ENCODE measurements around the gene ANKMY2.

DNA sequence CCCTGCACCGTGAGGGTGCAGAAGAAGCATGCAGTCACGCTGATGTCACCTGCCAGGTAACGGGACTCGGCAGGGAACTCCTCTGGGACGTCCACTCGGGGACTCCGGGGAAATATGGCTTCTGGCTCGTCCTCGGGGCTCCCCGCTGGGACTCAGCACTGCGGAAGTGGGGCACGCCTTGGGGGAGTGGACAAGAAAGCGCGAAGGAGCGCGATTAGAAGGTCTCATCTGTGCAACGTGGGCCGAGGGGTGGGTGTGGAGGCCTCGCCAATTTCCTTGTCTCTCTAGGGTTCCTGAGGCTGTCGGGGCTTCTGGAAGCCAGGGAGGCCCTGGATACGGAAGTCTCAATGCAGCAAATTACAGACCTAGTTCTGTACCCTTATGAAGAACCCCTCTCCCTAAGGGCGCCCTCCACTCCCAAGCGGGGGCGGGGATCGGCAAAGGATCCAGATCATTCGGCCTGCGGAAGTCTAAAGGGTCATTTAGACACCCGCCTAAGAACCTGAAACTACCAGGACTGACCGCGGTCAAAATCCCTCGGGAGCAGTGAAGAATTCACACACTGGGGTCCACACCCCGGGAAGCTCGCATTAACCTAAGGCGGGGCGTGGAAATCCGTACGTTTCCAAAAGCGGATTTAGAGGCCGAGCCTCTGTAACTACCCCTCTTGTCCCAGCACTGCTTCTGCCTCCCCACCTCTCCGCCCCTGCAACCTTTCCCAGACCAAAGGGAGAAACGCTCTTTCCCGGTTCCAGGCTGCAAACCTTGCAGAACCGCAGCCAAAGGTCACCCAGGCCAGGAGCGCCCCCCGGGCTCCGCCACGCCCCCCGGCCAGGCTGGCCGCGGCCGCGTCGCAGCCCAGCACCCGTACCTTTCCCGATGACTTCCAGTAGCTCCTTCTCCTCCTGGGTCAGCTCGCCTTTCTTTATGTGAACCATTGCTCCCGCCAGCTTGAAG is 640 bp downstream of the ANKMY2 start:
- TF ChIP-seq POLR2AphosphoS5 (IDR thresholded peaks at IDR 0.05; ENCODE audit: low read depth, low read length) = no peak
- no peak for TF ChIP-seq TAF1 (IDR thresholded peaks at IDR 0.05; ENCODE audit: borderline replicate concordance, low read depth, low read length)
- no peak for TF ChIP-seq POLR2A (IDR thresholded peaks at IDR 0.05; ENCODE audit: low read depth, low read length)
